OCI-LY3 (cell line): ENCODE results near the gene GNAI3.

Experiments used
- CTCF ChIP-seq: fragments of 200-600, 300-600 bp; sonication (generic); IDR thresholded peaks from 2 replicates; pipeline ENCODE4 v1.5.1; 2014; ENCODE audit warnings: antibody characterized with exemption, low read length, low read depth
- EZH2phosphoT487 ChIP-seq: fragments of 200-600 bp; shearing (Covaris generic); IDR thresholded peaks from 2 replicates; pipeline ENCODE4 v1.6.1; 2018; ENCODE audit warnings: antibody characterized with exemption, mixed run types, low read depth

- TF ChIP-seq CTCF, result no peak
- no peak for TF ChIP-seq EZH2phosphoT487
Measured at GRCh38 chr1:109628540-109629321, 80.3 kb downstream of the GNAI3 start.
